HT1080 (cell line): Measurements from ENCODE around the gene RNU1-4. TPM values are rescaled to one million over a fixed set of nuclear protein-coding genes. Genes with fewer than 3 reads are reported as not detected.
"Not testable (repeated sequence)": the region's sequence is repeated elsewhere in the genome, so short reads cannot be mapped to it uniquely, and the experiment has no call there.

Experiments
- DNase-seq: peaks from one replicate; pipeline ENCODE4 v3.0.0-alpha.2; 2015; ENCODE audit warnings: low read depth
- total RNA-seq: library from RNA; depleted of rRNA; stranded (reverse); fragments of >200 nt; shearing (Covaris generic); gene quantifications from 2 replicates; pipeline ENCODE4 v1.2.3, GENCODE V29; 2014

The RNU1-4 gene
- total RNA-seq, 1 experiment from 2014 or later = not detected

- not testable (repeated sequence) for DNase-seq
Measured at GRCh38 chr1:16725439-16726245, 14.7 kb upstream of the RNU1-4 start.

GRCh38 chr1:16727190-16728111 is 12.9 kb upstream of the RNU1-4 start:
- DNase-seq = peak; percentile 100

GRCh38 chr1:16728243-16728949 is 11.9 kb upstream of the RNU1-4 start:
- DNase-seq = not testable (repeated sequence)

GRCh38 chr1:16732254-16732896 is 7.9 kb upstream of the RNU1-4 start:
- DNase-seq = not testable (repeated sequence)

GRCh38 chr1:16741230-16741629 is 914 bp downstream of the RNU1-4 start:
- not testable (repeated sequence) for DNase-seq

GRCh38 chr1:16747660-16748059 is 7.3 kb downstream of the RNU1-4 start:
- DNase-seq = not testable (repeated sequence)

- DNase-seq = not testable (repeated sequence)
Measured at GRCh38 chr1:16748710-16749109, 8.4 kb downstream of the RNU1-4 start.

- DNase-seq = not testable (repeated sequence)
Measured at GRCh38 chr1:16749910-16750888, 9.9 kb downstream of the RNU1-4 start.

- DNase-seq = not testable (repeated sequence)
Measured at GRCh38 chr1:16752770-16753169, 12.5 kb downstream of the RNU1-4 start.

GRCh38 chr1:16755385-16755784 is 15.1 kb downstream of the RNU1-4 start:
- not testable (repeated sequence) for DNase-seq

GRCh38 chr1:16755932-16756331 is 15.6 kb downstream of the RNU1-4 start:
- not testable (repeated sequence) for DNase-seq

- not testable (repeated sequence) for DNase-seq
Measured at GRCh38 chr1:16757574-16757973, 17.3 kb downstream of the RNU1-4 start.

GRCh38 chr1:16758060-16758459 is 17.7 kb downstream of the RNU1-4 start:
- DNase-seq = not testable (repeated sequence)

- not testable (repeated sequence) for DNase-seq
Measured at GRCh38 chr1:16759041-16759493, 18.8 kb downstream of the RNU1-4 start.

- not testable (repeated sequence) for DNase-seq
Measured at GRCh38 chr1:16759650-16760455, 19.5 kb downstream of the RNU1-4 start.

GRCh38 chr1:16760456-16760765 is 20.1 kb downstream of the RNU1-4 start:
- not testable (repeated sequence) for DNase-seq

- not testable (repeated sequence) for DNase-seq
Measured at GRCh38 chr1:16760801-16761200, 20.5 kb downstream of the RNU1-4 start.

- DNase-seq = peak; percentile 25
Measured at GRCh38 chr1:16764248-16764819, 24.0 kb downstream of the RNU1-4 start.
